ENCODE measurements around the gene LGR6. TPM values are rescaled to one million over a fixed set of nuclear protein-coding genes. Genes with fewer than 3 reads are reported as not detected.
"Not testable (repeated sequence)": the region's sequence is repeated elsewhere in the genome, so short reads cannot be mapped to it uniquely, and the experiment has no call there.

LGR6 gene, protein sequence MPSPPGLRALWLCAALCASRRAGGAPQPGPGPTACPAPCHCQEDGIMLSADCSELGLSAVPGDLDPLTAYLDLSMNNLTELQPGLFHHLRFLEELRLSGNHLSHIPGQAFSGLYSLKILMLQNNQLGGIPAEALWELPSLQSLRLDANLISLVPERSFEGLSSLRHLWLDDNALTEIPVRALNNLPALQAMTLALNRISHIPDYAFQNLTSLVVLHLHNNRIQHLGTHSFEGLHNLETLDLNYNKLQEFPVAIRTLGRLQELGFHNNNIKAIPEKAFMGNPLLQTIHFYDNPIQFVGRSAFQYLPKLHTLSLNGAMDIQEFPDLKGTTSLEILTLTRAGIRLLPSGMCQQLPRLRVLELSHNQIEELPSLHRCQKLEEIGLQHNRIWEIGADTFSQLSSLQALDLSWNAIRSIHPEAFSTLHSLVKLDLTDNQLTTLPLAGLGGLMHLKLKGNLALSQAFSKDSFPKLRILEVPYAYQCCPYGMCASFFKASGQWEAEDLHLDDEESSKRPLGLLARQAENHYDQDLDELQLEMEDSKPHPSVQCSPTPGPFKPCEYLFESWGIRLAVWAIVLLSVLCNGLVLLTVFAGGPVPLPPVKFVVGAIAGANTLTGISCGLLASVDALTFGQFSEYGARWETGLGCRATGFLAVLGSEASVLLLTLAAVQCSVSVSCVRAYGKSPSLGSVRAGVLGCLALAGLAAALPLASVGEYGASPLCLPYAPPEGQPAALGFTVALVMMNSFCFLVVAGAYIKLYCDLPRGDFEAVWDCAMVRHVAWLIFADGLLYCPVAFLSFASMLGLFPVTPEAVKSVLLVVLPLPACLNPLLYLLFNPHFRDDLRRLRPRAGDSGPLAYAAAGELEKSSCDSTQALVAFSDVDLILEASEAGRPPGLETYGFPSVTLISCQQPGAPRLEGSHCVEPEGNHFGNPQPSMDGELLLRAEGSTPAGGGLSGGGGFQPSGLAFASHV
- total RNA-seq, result 1 to 10 TPM in 1 of 4 donors, under 1 TPM in 2, not detected in 1; under 0.01 to 1.2 (median 0.78) TPM

DNA sequence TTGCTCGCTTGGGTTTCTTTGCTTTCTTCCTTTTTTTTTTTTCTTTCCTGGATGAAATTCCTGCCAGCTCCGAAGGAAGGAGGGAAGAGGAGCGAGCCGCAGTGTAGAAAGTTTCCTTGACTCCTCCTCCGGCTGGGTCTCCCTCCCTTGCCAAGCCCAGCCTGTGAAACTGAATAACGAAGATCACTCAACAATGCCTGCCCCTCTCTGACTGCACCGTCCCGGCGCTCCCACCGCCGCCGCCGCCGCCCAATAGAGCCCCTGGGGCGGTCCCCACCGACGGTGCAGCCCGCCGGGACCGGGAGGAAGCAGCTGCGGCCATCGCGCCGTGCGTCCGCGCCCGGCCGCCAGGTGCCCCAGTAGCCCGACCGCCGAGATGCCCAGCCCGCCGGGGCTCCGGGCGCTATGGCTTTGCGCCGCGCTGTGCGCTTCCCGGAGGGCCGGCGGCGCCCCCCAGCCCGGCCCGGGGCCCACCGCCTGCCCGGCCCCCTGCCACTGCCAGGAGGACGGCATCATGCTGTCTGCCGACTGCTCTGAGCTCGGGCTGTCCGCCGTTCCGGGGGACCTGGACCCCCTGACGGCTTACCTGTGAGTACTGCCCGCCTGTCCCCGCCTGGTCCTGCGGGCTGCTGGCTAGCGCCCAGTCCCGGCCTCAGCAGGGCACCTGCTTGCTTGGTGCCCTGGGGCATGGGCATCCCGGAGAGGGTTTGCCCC, at the start of gene LGR6:
Gene LGR6, plus strand, starts transcription at position 186 of the 714 bp plus-strand sequence. Its CDS starts 191 bp downstream, at position 377.
- H3K4me1 ChIP-seq, result peaks cover 7 to 16% (median 15%) of the 10 kb centered on the region in 4 donors
- 6% methylated on average over 10 of the region's 61 CpGs for WGBS
- intact Hi-C loops (cut with DNase I), result loop anchor here (2.0 kb wide), 1 partner anchor 525 kb away; no protein-coding TSS in a partner anchor

DNA sequence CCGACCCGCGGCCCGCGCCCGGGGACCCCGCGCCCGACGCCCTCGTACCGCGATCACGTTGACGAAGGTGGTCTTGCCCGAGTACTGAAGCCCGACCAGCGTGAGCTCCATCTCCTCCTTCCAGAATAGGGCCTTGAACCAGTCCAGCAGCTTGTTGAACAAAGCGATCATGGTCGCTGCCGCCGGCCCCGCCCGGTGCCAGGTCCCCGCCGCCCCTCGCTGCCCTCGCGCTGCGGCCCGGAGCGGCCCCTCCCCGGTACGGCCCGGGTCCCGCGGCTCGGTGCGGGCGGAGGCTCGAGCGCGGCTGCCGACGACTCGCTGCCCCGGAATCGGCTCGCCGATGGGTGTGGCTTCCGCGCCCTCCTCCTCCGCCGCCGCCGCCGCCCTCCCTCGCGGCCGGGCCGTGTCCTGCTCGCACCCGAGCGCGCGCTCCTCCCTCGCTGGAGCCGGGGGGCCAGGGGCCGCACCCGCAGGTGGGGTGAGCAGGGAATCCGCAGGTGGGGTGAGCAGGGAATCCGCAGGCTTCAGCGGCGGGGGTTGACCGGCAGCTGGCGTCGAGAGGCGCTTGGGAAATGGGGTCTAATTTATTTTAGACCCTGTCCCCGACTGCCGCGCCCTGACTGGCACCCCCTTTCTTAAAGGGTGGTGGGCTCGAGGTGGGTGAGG, 49.1 kb upstream of the LGR6 start, which contains the start of gene ARL8A:
Gene ARL8A, minus strand, starts transcription at position 336 of the 666 bp plus-strand sequence. Its CDS starts 165 bp downstream, at position 171.
- intact Hi-C loops (cut with DNase I), result no loop called here
- WGBS, result no CpG with 5 or more reads among the region's 82 CpGs
- peaks cover 0 to 4% (median 0%) of the 10 kb centered on the region in 4 donors for H3K27me3 ChIP-seq
- H3K4me1 ChIP-seq, result peaks cover 24 to 50% (median 49%) of the 10 kb centered on the region in 4 donors
- no peaks in the 10 kb centered on the region for H3K36me3 ChIP-seq
- TF ChIP-seq EP300 (IDR thresholded peaks at IDR 0.05) (no peak), POLR2A (IDR thresholded peaks at IDR 0.05; ENCODE audit: low read depth) (no peak), POLR2AphosphoS5 (IDR thresholded peaks at IDR 0.05) (peak; percentile 15 to 60)
- TF ChIP-seq, protein P1, sequence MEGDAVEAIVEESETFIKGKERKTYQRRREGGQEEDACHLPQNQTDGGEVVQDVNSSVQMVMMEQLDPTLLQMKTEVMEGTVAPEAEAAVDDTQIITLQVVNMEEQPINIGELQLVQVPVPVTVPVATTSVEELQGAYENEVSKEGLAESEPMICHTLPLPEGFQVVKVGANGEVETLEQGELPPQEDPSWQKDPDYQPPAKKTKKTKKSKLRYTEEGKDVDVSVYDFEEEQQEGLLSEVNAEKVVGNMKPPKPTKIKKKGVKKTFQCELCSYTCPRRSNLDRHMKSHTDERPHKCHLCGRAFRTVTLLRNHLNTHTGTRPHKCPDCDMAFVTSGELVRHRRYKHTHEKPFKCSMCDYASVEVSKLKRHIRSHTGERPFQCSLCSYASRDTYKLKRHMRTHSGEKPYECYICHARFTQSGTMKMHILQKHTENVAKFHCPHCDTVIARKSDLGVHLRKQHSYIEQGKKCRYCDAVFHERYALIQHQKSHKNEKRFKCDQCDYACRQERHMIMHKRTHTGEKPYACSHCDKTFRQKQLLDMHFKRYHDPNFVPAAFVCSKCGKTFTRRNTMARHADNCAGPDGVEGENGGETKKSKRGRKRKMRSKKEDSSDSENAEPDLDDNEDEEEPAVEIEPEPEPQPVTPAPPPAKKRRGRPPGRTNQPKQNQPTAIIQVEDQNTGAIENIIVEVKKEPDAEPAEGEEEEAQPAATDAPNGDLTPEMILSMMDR (IDR thresholded peaks at IDR 0.05), result no peak
- H3K9me3 ChIP-seq, result no peaks in the 10 kb centered on the region
- no peak for DNase-seq (ENCODE audit: extremely low spot score)
- H3K27ac ChIP-seq (replicated peaks in 1 of 4), result peak within 1 kb of the TSS; percentile 92 to 94 (median 93)
- peak within 1 kb of the TSS; percentile 78 to 99 (median 99) for H3K4me3 ChIP-seq

More for the DNA sequence above, at the start of gene LGR6:
- Histone ChIP-seq H3K36me3 (no peaks in the 10 kb centered on the region), H3K27me3 (peaks cover 0 to 53% (median 19%) of the 10 kb centered on the region in 4 donors), H3K9me3 (no peaks in the 10 kb centered on the region), H3K27ac (replicated peaks in 1 of 4) (no peak within 1 kb of the TSS), H3K4me3 (peak within 1 kb of the TSS; percentile 28 to 49 (median 32))
- TF ChIP-seq, protein P1 (IDR thresholded peaks at IDR 0.05), result peak in 1 of 3 experiments; percentile 11
- TF ChIP-seq POLR2AphosphoS5 (IDR thresholded peaks at IDR 0.05), result no peak
- TF ChIP-seq EP300 (IDR thresholded peaks at IDR 0.05), result no peak
- no peak for TF ChIP-seq POLR2A (IDR thresholded peaks at IDR 0.05; ENCODE audit: low read depth)
- no peak for DNase-seq (ENCODE audit: extremely low spot score)

DNA sequence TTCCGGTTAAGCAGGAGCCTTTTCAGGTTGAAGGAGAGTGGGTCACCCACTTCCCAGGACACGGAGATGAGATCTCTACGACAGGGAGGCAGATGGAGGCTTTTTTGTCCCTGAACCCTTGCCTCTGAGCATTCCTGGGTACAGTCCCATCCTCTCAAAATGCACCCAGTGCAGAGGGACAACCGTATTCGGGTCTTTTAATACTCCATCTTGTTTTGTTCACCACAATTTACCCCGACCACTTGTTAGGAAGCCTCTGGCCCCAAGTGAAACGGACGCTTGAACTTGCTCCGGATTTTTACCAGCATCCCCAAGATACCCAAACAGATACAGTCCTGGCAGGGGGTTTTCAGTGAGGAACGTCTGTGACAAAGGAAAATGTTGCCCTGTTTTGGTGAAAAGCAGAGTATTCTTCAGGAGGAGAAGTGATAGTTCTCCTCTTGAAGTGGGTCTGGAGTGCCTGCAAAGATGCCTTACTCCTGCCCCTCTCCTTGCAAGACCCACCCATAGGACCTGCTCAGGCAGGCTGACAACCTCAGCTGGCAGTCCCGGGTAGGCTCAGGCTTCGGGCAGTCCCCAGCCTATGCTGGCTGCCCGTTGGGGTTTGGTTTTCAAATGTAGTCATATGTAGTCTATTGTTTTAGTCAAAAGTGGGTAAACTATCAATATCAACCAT, 48.4 kb upstream of the LGR6 start:
- 3% methylated on average over 10 of the region's 13 CpGs for WGBS
- H3K27ac ChIP-seq (replicated peaks in 1 of 4), result peak overlapping the region; percentile 92 to 94 (median 93)
- intact Hi-C loops (cut with DNase I), result no loop called here

DNA sequence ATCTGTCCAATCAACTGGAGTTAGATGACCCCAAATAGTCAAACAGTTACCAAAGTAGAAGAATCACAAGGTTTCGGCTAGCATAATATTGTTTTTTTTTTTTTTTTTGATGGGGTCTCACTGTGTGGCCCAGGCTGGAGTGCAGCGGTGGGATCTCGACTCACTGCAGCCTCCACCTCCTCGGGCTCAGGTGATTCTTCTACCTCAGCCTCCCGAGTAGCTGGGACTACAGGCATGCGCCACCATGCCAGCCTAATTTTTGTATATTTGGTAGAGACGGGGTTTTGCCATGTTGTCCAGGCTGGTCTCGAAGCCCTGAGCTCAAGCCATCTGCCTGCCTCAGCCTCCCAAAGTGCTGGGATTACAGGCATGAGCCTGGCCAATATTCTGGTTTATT, 47.9 kb upstream of the LGR6 start:
- H3K36me3 ChIP-seq; H3K9me3 ChIP-seq; intact Hi-C loops (cut with DNase I); H3K27me3 ChIP-seq; DNase-seq (ENCODE audit: extremely low spot score); H3K4me3 ChIP-seq: not testable (repeated sequence)
- Histone ChIP-seq H3K4me1 (peaks cover 24 to 39% (median 37%) of the 10 kb centered on the region in 4 donors), H3K27ac (replicated peaks in 1 of 4) (peak overlapping the region in 3 of 4 donors; percentile 93 to 94 (median 93))
- 88% methylated on average over 8 of the region's 8 CpGs for WGBS

More for the DNA sequence above, 48.4 kb upstream of the LGR6 start:
- Histone ChIP-seq H3K27me3 (peaks cover 0 to 4% (median 0%) of the 10 kb centered on the region in 4 donors), H3K4me1 (peaks cover 24 to 45% (median 42%) of the 10 kb centered on the region in 4 donors), H3K36me3 (no peaks in the 10 kb centered on the region), H3K4me3 (peak overlapping the region; percentile 78 to 99 (median 99)), H3K9me3 (no peaks in the 10 kb centered on the region)
- DNase-seq (ENCODE audit: extremely low spot score), result no peak
- TF ChIP-seq POLR2AphosphoS5 (IDR thresholded peaks at IDR 0.05), result no peak
- no peak for TF ChIP-seq POLR2A (IDR thresholded peaks at IDR 0.05; ENCODE audit: low read depth)

Measured in esophagus muscularis mucosa (tissue), 4 donors.